GM23338 (cell line): Measurements from ENCODE around the gene GPC6. TPM values are rescaled to one million over a fixed set of nuclear protein-coding genes. Genes with fewer than 3 reads are reported as not detected.

Experiments
- CREB1 ChIP-seq: fragments of 250-450 bp; sonication (Bioruptor Pico); IDR thresholded peaks from 2 replicates; pipeline ENCODE4 v1.5.0; 2020; ENCODE audit warnings: low read depth, mild to moderate bottlenecking, moderate library complexity
- EZH2 ChIP-seq: fragments of 200-600 bp; sonication (generic); IDR thresholded peaks from one replicate; pipeline ENCODE4 v1.8.0; 2017; ENCODE audit warnings: antibody characterized with exemption, mild to moderate bottlenecking, low read depth; ENCODE audit not compliant: unreplicated experiment
- EZH2phosphoT487 ChIP-seq: fragments of 200-600 bp; sonication (generic); IDR thresholded peaks from one replicate; pipeline ENCODE4 v1.8.1; 2018; ENCODE audit warnings: antibody characterized with exemption; ENCODE audit not compliant: unreplicated experiment
- NANOG ChIP-seq: IDR thresholded peaks from 2 replicates; pipeline ENCODE4 v1.6.1; 2016; ENCODE audit warnings: antibody characterized with exemption, borderline replicate concordance
- POLR2AphosphoS5 ChIP-seq: IDR thresholded peaks from 2 replicates; pipeline ENCODE4 v1.6.1; 2016; ENCODE audit warnings: antibody characterized with exemption, low read depth
- STAT1 ChIP-seq: IDR thresholded peaks from one replicate; pipeline ENCODE4 v1.6.1; 2016; ENCODE audit warnings: antibody characterized with exemption; ENCODE audit not compliant: unreplicated experiment
- ZNF331 ChIP-seq: fragments of 250-450 bp; sonication (Bioruptor Pico); IDR thresholded peaks from 2 replicates; pipeline ENCODE4 v1.5.0; 2020; ENCODE audit warnings: low read depth, mild to moderate bottlenecking, moderate library complexity
- polyA plus RNA-seq: library from polyadenylated mRNA; unstranded; fragments of >200 nt; fragmentation: Nextera tagmentation; extraction: Ambion mirVana; gene quantifications from 2 replicates; pipeline ENCODE4 v1.2.1, GENCODE V29; 2016
- total RNA-seq: library from RNA; depleted of rRNA; stranded (reverse); fragments of >200 nt; shearing (Covaris generic); gene quantifications from 2 replicates; pipeline ENCODE4 v1.2.3, GENCODE V29; 2014
- TF ChIP-seq, protein P1 (sequence below): fragments of 250-450 bp; sonication (Bioruptor Pico); IDR thresholded peaks from 2 replicates; pipeline ENCODE4 v1.5.0; 2020; ENCODE audit warnings: mild to moderate bottlenecking, moderate library complexity
- TF ChIP-seq, protein P2 (sequence below): IDR thresholded peaks from one replicate; pipeline ENCODE4 v1.6.1; 2018; ENCODE audit warnings: antibody characterized with exemption; ENCODE audit not compliant: unreplicated experiment
- TF ChIP-seq, protein P3 (sequence below): IDR thresholded peaks from 2 replicates; pipeline ENCODE4 v1.6.1; 2016; ENCODE audit warnings: antibody characterized with exemption

Gene GPC6
- total and polyA plus RNA-seq, 2 experiments from 2014 or later, result 6.4 to 28.6 TPM

DNA sequence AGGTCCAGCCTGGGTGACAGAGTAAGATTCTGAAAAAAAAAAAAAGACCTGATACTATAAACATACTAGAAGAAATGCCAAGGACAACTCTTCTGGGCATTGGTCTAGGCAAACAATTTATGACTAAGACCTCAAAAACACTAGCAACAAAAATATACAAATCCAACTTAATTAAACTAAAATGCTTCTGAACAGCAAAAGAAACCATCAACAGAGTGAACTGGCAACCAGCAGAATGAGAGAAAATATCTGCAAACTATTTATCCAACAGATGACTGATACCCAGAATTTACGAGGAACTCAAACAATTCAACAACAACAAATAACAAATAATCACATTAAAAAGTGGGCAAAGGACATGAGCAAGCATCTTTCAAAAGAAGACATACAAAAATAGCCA, 26.8 kb upstream of the GPC6 start (continued):
- TF ChIP-seq, protein P1, sequence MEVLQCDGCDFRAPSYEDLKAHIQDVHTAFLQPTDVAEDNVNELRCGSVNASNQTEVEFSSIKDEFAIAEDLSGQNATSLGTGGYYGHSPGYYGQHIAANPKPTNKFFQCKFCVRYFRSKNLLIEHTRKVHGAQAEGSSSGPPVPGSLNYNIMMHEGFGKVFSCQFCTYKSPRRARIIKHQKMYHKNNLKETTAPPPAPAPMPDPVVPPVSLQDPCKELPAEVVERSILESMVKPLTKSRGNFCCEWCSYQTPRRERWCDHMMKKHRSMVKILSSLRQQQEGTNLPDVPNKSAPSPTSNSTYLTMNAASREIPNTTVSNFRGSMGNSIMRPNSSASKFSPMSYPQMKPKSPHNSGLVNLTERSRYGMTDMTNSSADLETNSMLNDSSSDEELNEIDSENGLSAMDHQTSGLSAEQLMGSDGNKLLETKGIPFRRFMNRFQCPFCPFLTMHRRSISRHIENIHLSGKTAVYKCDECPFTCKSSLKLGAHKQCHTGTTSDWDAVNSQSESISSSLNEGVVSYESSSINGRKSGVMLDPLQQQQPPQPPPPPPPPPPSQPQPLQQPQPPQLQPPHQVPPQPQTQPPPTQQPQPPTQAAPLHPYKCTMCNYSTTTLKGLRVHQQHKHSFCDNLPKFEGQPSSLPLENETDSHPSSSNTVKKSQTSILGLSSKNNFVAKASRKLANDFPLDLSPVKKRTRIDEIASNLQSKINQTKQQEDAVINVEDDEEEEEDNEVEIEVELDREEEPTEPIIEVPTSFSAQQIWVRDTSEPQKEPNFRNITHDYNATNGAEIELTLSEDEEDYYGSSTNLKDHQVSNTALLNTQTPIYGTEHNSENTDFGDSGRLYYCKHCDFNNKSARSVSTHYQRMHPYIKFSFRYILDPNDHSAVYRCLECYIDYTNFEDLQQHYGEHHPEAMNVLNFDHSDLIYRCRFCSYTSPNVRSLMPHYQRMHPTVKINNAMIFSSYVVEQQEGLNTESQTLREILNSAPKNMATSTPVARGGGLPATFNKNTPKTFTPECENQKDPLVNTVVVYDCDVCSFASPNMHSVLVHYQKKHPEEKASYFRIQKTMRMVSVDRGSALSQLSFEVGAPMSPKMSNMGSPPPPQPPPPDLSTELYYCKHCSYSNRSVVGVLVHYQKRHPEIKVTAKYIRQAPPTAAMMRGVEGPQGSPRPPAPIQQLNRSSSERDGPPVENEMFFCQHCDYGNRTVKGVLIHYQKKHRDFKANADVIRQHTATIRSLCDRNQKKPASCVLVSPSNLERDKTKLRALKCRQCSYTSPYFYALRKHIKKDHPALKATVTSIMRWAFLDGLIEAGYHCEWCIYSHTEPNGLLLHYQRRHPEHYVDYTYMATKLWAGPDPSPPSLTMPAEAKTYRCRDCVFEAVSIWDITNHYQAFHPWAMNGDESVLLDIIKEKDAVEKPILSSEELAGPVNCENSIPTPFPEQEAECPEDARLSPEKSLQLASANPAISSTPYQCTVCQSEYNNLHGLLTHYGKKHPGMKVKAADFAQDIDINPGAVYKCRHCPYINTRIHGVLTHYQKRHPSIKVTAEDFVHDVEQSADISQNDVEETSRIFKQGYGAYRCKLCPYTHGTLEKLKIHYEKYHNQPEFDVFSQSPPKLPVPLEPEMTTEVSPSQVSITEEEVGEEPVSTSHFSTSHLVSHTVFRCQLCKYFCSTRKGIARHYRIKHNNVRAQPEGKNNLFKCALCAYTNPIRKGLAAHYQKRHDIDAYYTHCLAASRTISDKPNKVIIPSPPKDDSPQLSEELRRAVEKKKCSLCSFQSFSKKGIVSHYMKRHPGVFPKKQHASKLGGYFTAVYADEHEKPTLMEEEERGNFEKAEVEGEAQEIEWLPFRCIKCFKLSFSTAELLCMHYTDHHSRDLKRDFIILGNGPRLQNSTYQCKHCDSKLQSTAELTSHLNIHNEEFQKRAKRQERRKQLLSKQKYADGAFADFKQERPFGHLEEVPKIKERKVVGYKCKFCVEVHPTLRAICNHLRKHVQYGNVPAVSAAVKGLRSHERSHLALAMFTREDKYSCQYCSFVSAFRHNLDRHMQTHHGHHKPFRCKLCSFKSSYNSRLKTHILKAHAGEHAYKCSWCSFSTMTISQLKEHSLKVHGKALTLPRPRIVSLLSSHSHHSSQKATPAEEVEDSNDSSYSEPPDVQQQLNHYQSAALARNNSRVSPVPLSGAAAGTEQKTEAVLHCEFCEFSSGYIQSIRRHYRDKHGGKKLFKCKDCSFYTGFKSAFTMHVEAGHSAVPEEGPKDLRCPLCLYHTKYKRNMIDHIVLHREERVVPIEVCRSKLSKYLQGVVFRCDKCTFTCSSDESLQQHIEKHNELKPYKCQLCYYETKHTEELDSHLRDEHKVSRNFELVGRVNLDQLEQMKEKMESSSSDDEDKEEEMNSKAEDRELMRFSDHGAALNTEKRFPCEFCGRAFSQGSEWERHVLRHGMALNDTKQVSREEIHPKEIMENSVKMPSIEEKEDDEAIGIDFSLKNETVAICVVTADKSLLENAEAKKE (CRISPR knock-in tag), result no peak
- TF ChIP-seq POLR2AphosphoS5 (no peak), CREB1 (CRISPR knock-in tag) (no peak), ZNF331 (no peak), EZH2phosphoT487 (no peak), STAT1 (no peak), EZH2 (no peak), NANOG (no peak)
- TF ChIP-seq, protein P2, sequence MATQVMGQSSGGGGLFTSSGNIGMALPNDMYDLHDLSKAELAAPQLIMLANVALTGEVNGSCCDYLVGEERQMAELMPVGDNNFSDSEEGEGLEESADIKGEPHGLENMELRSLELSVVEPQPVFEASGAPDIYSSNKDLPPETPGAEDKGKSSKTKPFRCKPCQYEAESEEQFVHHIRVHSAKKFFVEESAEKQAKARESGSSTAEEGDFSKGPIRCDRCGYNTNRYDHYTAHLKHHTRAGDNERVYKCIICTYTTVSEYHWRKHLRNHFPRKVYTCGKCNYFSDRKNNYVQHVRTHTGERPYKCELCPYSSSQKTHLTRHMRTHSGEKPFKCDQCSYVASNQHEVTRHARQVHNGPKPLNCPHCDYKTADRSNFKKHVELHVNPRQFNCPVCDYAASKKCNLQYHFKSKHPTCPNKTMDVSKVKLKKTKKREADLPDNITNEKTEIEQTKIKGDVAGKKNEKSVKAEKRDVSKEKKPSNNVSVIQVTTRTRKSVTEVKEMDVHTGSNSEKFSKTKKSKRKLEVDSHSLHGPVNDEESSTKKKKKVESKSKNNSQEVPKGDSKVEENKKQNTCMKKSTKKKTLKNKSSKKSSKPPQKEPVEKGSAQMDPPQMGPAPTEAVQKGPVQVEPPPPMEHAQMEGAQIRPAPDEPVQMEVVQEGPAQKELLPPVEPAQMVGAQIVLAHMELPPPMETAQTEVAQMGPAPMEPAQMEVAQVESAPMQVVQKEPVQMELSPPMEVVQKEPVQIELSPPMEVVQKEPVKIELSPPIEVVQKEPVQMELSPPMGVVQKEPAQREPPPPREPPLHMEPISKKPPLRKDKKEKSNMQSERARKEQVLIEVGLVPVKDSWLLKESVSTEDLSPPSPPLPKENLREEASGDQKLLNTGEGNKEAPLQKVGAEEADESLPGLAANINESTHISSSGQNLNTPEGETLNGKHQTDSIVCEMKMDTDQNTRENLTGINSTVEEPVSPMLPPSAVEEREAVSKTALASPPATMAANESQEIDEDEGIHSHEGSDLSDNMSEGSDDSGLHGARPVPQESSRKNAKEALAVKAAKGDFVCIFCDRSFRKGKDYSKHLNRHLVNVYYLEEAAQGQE, result no peak
- TF ChIP-seq, protein P3, sequence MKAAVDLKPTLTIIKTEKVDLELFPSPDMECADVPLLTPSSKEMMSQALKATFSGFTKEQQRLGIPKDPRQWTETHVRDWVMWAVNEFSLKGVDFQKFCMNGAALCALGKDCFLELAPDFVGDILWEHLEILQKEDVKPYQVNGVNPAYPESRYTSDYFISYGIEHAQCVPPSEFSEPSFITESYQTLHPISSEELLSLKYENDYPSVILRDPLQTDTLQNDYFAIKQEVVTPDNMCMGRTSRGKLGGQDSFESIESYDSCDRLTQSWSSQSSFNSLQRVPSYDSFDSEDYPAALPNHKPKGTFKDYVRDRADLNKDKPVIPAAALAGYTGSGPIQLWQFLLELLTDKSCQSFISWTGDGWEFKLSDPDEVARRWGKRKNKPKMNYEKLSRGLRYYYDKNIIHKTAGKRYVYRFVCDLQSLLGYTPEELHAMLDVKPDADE, result no peak
